H9 (cell line): ENCODE measurements around the gene SIDT2. TPM values are rescaled to one million over a fixed set of nuclear protein-coding genes. Genes with fewer than 3 reads are reported as not detected.

Source experiments
- DNase-seq: peaks from one replicate; pipeline ENCODE4 v3.0.0-alpha.2; 2017
- H2AFZ ChIP-seq: one replicate; pipeline ENCODE4 v1.6.1; 2013; ENCODE audit warnings: mild to moderate bottlenecking, low read length, control low read depth, moderate library complexity
- H2AK5ac ChIP-seq: 2 replicates; pipeline ENCODE4 v1.6.1; 2013; ENCODE audit warnings: low read length, control low read depth, mixed read lengths; ENCODE audit not compliant: insufficient read length
- H2BK120ac ChIP-seq: one replicate; pipeline ENCODE4 v1.6.1; 2013; ENCODE audit warnings: low read depth, mild to moderate bottlenecking, low read length, control low read depth, inconsistent platforms; ENCODE audit not compliant: poor library complexity, severe bottlenecking
- H2BK12ac ChIP-seq: 2 replicates; pipeline ENCODE4 v1.6.1; 2013; ENCODE audit warnings: low read length, control low read depth, mixed read lengths, low read depth; ENCODE audit not compliant: insufficient read length
- H2BK15ac ChIP-seq: 2 replicates; pipeline ENCODE4 v1.6.1; 2013; ENCODE audit warnings: low read depth, low read length, control low read depth
- H2BK20ac ChIP-seq: one replicate; pipeline ENCODE4 v1.6.1; 2013; ENCODE audit warnings: low read depth, mild to moderate bottlenecking, low read length, control low read depth, inconsistent platforms; ENCODE audit not compliant: poor library complexity, severe bottlenecking
- H2BK5ac ChIP-seq: 2 replicates; pipeline ENCODE4 v1.6.1; 2013; ENCODE audit warnings: low read length, control low read depth, mixed read lengths; ENCODE audit not compliant: insufficient read length
- H3K14ac ChIP-seq: 2 replicates; pipeline ENCODE4 v1.6.1; 2013; ENCODE audit warnings: low read length, control low read depth; ENCODE audit not compliant: insufficient read depth
- H3K18ac ChIP-seq: 2 replicates; pipeline ENCODE4 v1.6.1; 2013; ENCODE audit warnings: low read depth, mild to moderate bottlenecking, mixed read lengths, low read length, control low read depth; ENCODE audit not compliant: insufficient read length
- H3K23ac ChIP-seq: 2 replicates; pipeline ENCODE4 v1.6.1; 2013; ENCODE audit warnings: low read length, control low read depth, mixed read lengths, low read depth; ENCODE audit not compliant: insufficient read length
- H3K23me2 ChIP-seq: 2 replicates; pipeline ENCODE4 v1.6.1; 2013; ENCODE audit warnings: low read depth, mild to moderate bottlenecking, mixed read lengths, low read length, control low read depth; ENCODE audit not compliant: insufficient read length, poor library complexity, severe bottlenecking
- H3K27ac ChIP-seq: 2 replicates; pipeline ENCODE4 v1.5.1; 2013; ENCODE audit warnings: low read length, control low read depth, mixed read lengths, low read depth; ENCODE audit not compliant: insufficient read length
- H3K27me3 ChIP-seq: 2 replicates; pipeline ENCODE4 v1.6.1; 2013; ENCODE audit warnings: low read length, control low read depth, inconsistent platforms; ENCODE audit not compliant: insufficient read depth
- H3K4ac ChIP-seq: 2 replicates; pipeline ENCODE4 v1.6.1; 2013; ENCODE audit warnings: low read depth, mild to moderate bottlenecking, control low read depth, inconsistent platforms, low read length, moderate library complexity
- H3K4me1 ChIP-seq: 2 replicates; pipeline ENCODE4 v1.6.1; 2013; ENCODE audit warnings: low read length, control low read depth, inconsistent platforms; ENCODE audit not compliant: insufficient read depth
- H3K4me2 ChIP-seq: 2 replicates; pipeline ENCODE4 v1.6.1; 2013; ENCODE audit warnings: low read length, control low read depth, mixed read lengths; ENCODE audit not compliant: insufficient read length, insufficient read depth
- H3K56ac ChIP-seq: 2 replicates; pipeline ENCODE4 v1.6.1; 2013; ENCODE audit warnings: low read depth, mild to moderate bottlenecking, mixed read lengths, low read length, control low read depth; ENCODE audit not compliant: insufficient read length
- H3K79me1 ChIP-seq: 2 replicates; pipeline ENCODE4 v1.6.1; 2013; ENCODE audit warnings: low read depth, mild to moderate bottlenecking, moderate library complexity, low read length, control low read depth, inconsistent platforms; ENCODE audit not compliant: insufficient read depth, poor library complexity, severe bottlenecking
- H3K79me2 ChIP-seq: 2 replicates; pipeline ENCODE4 v1.6.1; 2013; ENCODE audit warnings: low read length, control low read depth, inconsistent platforms; ENCODE audit not compliant: insufficient read depth
- H3K9ac ChIP-seq: 2 replicates; pipeline ENCODE4 v1.6.1; 2013; ENCODE audit warnings: low read length, control low read depth, mixed read lengths; ENCODE audit not compliant: insufficient read length; ENCODE audit errors: extremely low read depth
- H3K9me3 ChIP-seq: one replicate; pipeline ENCODE4 v1.6.1; 2013; ENCODE audit warnings: low read depth, low read length, inconsistent platforms; ENCODE audit not compliant: control insufficient read depth
- H3T11ph ChIP-seq: one replicate; pipeline ENCODE4 v1.6.1; 2013; ENCODE audit warnings: mild to moderate bottlenecking, low read length, control low read depth, inconsistent platforms
- H4K20me1 ChIP-seq: one replicate; pipeline ENCODE4 v1.6.1; 2013; ENCODE audit not compliant: control insufficient read depth, insufficient read length, insufficient read depth
- H4K5ac ChIP-seq: 2 replicates; pipeline ENCODE4 v1.6.1; 2013; ENCODE audit warnings: low read depth, mild to moderate bottlenecking, mixed read lengths, low read length, control low read depth; ENCODE audit not compliant: insufficient read length
- H4K8ac ChIP-seq: replicated peaks from 2 replicates; pipeline ENCODE4 v1.6.1; 2013; ENCODE audit warnings: low read length, control low read depth, mixed read lengths, low read depth; ENCODE audit not compliant: insufficient read length
- H4K91ac ChIP-seq: 2 replicates; pipeline ENCODE4 v1.6.1; 2013; ENCODE audit warnings: low read depth, mild to moderate bottlenecking, moderate library complexity, mixed read lengths, low read length, control low read depth; ENCODE audit not compliant: insufficient read length
- H3K27ac Mint-ChIP-seq, 3 experiments: 2 replicates in 2 of 3; 3 replicates in 1 of 3; pipeline ENCODE4 v1.8.0; 2020 to 2021; ENCODE audit warnings: mixed read lengths in 3 of 3, mild to moderate bottlenecking in 1 of 3, moderate library complexity in 1 of 3
- H3K27me3 Mint-ChIP-seq: 2 replicates; pipeline ENCODE4 v1.8.0; 2021; ENCODE audit warnings: low read depth, mild to moderate bottlenecking, moderate library complexity, mixed read lengths
- H3K36me3 Mint-ChIP-seq, 3 experiments: 2 replicates in 2 of 3; 3 replicates in 1 of 3; pipeline ENCODE4 v1.8.0; 2020 to 2021; ENCODE audit warnings: low read depth in 3 of 3, mixed read lengths in 3 of 3; ENCODE audit not compliant: insufficient read depth in 1 of 3
- H3K4me1 Mint-ChIP-seq, 2 experiments: 2 replicates each; pipeline ENCODE4 v1.8.0; 2020; ENCODE audit warnings: mixed read lengths in 2 of 2
- H3K4me3 Mint-ChIP-seq, 2 experiments: 2 replicates in 1 of 2; 3 replicates in 1 of 2; pipeline ENCODE4 v1.8.0; 2020 to 2021; ENCODE audit warnings: mild to moderate bottlenecking in 2 of 2, mixed read lengths in 2 of 2, moderate library complexity in 1 of 2
- H3K9me3 Mint-ChIP-seq, 2 experiments: 2 replicates in 1 of 2; 3 replicates in 1 of 2; pipeline ENCODE4 v1.8.0; 2020; ENCODE audit warnings: mild to moderate bottlenecking in 2 of 2, mixed read lengths in 2 of 2, moderate library complexity in 1 of 2
- CTCF ChIP-seq: fragments of 200-600 bp; sonication (generic); conservative IDR thresholded peaks from 3 replicates; pipeline ENCODE4 v1.8.0; 2021; ENCODE audit warnings: antibody characterized with exemption, mild to moderate bottlenecking
- WGBS: extraction: QIAGEN DNeasy Blood & Tissue Kit; methylation state at CpG from one replicate; pipeline ENCODE4 v1.1.7; 2013; ENCODE audit warnings: missing lambda C conversion rate, low lambda C conversion rate, mixed read lengths; ENCODE audit not compliant: insufficient read length; ENCODE audit errors: extremely low coverage; 5-methylcytosine and 5-hydroxymethylcytosine counted together
- total RNA-seq: library from RNA; stranded (reverse); gene quantifications from 2 replicates; pipeline ENCODE4 v1.2.1, GENCODE V29; 2021

SIDT2 gene
- total RNA-seq, 1 experiment from 2014 or later: 18.3 TPM

- Mint-ChIP-seq H3K4me3 (no peak overlapping the region), H3K9me3 (no peaks in the 10 kb centered on the region), H3K36me3 (peaks cover 0 to 16% (median 13%) of the 10 kb centered on the region in 3 experiments; a peak in 4 of 7 replicates), H3K27ac (no peak overlapping the region; a peak in 1 of 7 replicates), H3K4me1 (peaks cover 21 to 28% of the 10 kb centered on the region in 2 experiments), H3K27me3 (peaks cover 4% of the 10 kb centered on the region; the same call in 1 of the 2 replicates)
- Histone ChIP-seq H4K5ac (no peak overlapping the region), H2BK12ac (no peak overlapping the region), H3K4me1 (peaks cover 6% of the 10 kb centered on the region; the same call in 1 of the 2 replicates), H2BK120ac (no peak overlapping the region), H4K20me1 (no peaks in the 10 kb centered on the region), H3K4me2 (no peak overlapping the region), H3K9ac (no peak overlapping the region), H2AFZ (no peak overlapping the region), H3K23ac (no peak overlapping the region), H3K79me2 (no peaks in the 10 kb centered on the region), H2BK15ac (no peak overlapping the region), H2BK5ac (no peak overlapping the region), H3K56ac (no peak overlapping the region), H2BK20ac (no peak overlapping the region), H3K27ac (no peak overlapping the region), H3K9me3 (no peaks in the 10 kb centered on the region), H3K27me3 (no peaks in the 10 kb centered on the region), H3K18ac (no peak overlapping the region), H4K8ac (no peak overlapping the region), H3T11ph (no peak overlapping the region), H3K23me2 (peaks cover 14% of the 10 kb centered on the region), H2AK5ac (no peak overlapping the region), H3K79me1 (no peaks in the 10 kb centered on the region), H3K14ac (no peak overlapping the region), H3K4ac (no peak overlapping the region), H4K91ac (no peak overlapping the region)
- WGBS: no CpG with 5 or more reads among the region's 22 CpGs
- DNase-seq: peak; percentile 23
- TF ChIP-seq CTCF: no peak
Measured at GRCh38 chr11:117181586-117182550, 3.3 kb downstream of the SIDT2 start.
